HG02981 (cell line): ENCODE results near the gene CD1D.
"Not testable (repeated sequence)": the region's sequence is repeated elsewhere in the genome, so short reads cannot be mapped to it uniquely, and the experiment has no call there.

Experiments
- ATAC-seq: cut with Tn5 transposase; IDR thresholded peaks from one replicate; pipeline ENCODE4 v1.9.1; 2021; ENCODE audit warnings: mild to moderate bottlenecking, moderate library complexity; ENCODE audit not compliant: unreplicated experiment

Gene CD1D

GRCh38 chr1:158175915-158176314 lies 4.8 kb upstream of the CD1D start:
- not testable (repeated sequence) for ATAC-seq

- ATAC-seq: no peak
These were observed 4.3 kb upstream of the CD1D start for GRCh38 chr1:158176399-158176798.

GRCh38 chr1:158176849-158177699 lies 3.6 kb upstream of the CD1D start:
- ATAC-seq: not testable (repeated sequence)

GRCh38 chr1:158177700-158178450 lies 2.8 kb upstream of the CD1D start:
- ATAC-seq: no peak

DNA sequence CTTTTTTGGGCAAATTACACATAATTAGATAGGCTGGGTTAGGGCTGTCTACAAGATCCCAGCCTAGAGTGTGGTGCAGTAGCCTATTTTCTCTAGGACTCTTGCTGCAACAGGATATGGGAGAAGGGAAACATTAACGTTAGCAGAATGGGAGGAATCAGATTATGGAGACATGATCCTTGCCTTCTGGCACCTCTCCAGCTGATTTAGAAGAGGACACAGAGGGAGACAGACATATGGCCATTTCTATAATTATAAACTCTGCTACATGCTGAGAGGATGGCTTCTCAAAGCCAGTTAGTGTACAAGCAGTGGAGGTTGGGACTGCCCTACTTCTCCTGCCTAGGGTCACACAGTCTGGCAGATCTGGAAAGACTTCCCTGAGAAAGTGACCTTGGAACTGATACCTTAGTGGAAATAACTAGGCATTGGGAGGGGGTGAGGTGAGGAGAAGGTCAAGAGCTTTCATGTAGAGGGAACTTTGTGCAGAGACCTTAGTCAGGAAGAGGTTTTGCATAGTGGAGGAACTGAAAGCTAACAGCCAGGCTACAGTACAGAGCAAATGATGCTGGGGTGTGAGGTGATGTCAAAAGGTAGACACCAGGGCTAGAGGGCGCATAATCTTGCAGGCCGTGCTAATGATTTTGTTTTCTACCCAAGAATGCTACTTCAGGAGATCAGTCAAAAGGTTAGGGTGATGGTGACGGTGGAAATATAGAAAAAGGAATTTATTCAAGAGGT lies 1.2 kb upstream of the CD1D start:
- ATAC-seq: peak; percentile 92

- no peak for ATAC-seq
These were observed 855 bp downstream of the CD1D start for GRCh38 chr1:158181577-158181922.

- ATAC-seq: no peak
These were observed 5.1 kb downstream of the CD1D start for GRCh38 chr1:158185770-158186169.

- no peak for ATAC-seq
These were observed 5.5 kb downstream of the CD1D start for GRCh38 chr1:158186180-158186579.

GRCh38 chr1:158188611-158189010 lies 7.9 kb downstream of the CD1D start:
- no peak for ATAC-seq

- ATAC-seq: no peak
These were observed 8.9 kb downstream of the CD1D start for GRCh38 chr1:158189624-158190023.

GRCh38 chr1:158191299-158191698 lies 10.6 kb downstream of the CD1D start:
- ATAC-seq: no peak

- no peak for ATAC-seq
These were observed 15.8 kb downstream of the CD1D start for GRCh38 chr1:158196461-158196860.

- ATAC-seq: no peak
These were observed 19.2 kb downstream of the CD1D start for GRCh38 chr1:158199849-158200248.

- no peak for ATAC-seq
These were observed 19.8 kb downstream of the CD1D start for GRCh38 chr1:158200527-158200926.

GRCh38 chr1:158203693-158204457 lies 23.2 kb downstream of the CD1D start:
- no peak for ATAC-seq

DNA sequence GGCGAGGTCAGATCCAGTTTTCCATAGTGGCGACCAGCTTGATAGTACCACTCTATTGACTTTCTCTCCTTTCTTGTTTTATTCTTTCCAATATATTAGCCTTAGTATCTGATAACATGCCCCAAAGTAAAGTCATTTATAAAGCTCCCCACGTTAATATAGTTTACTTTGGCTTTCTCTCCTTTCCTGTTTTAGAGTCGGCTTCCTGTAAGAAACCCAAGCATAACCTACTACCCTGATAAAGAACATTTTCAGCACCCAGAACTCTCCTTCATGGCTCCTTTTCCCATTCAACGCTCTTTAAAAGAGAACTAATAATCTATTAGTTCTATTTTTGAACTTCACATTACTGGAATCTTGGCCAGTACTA lies 23.7 kb downstream of the CD1D start:
- no peak for ATAC-seq

DNA sequence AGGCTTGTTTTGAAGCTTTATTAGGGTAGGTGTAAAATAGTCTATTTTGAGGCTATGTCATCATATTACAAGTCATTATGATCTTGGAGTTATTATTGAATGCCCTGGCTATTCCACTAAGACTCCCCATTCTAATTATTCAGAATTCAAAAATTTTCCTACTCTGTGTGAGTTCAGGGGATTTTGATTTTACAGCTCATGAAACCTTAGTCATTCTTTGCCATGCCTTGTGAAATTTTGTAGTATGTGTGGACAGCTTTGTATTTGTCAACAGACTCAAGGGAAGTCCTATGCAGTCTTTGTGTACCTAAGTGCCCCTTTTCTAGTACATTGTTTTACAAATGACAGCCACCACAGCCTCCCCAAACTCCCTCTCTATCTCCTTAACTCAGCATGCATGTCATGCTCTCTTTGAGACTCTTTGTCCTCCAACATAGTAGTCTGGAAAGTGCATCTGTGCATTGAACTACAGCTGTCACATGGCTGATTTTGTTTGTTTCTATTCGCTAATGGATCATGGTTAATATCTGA lies 28.0 kb downstream of the CD1D start:
- ATAC-seq: no peak

- no peak for ATAC-seq
These were observed 31.6 kb downstream of the CD1D start for GRCh38 chr1:158212320-158212719.

DNA sequence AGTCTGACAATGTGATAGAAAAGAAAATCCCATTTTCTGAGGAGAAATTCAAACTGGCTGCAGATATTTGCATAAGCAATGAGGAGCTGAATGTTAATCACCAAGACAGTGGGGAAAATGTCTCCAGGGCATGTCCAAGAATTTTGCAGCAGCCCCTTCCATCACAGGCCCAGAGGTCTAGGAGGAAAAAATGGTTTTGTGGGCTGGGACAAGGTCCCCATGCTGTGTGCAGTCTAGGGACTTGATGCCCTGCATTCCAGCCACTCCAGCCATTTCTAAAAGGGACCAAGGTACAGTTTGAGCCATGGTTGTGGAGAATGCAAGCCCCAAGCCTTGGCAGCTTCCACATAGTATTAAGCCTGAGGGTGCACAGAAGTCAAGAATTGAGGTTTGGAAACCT lies 42.8 kb downstream of the CD1D start:
- not testable (repeated sequence) for ATAC-seq

DNA sequence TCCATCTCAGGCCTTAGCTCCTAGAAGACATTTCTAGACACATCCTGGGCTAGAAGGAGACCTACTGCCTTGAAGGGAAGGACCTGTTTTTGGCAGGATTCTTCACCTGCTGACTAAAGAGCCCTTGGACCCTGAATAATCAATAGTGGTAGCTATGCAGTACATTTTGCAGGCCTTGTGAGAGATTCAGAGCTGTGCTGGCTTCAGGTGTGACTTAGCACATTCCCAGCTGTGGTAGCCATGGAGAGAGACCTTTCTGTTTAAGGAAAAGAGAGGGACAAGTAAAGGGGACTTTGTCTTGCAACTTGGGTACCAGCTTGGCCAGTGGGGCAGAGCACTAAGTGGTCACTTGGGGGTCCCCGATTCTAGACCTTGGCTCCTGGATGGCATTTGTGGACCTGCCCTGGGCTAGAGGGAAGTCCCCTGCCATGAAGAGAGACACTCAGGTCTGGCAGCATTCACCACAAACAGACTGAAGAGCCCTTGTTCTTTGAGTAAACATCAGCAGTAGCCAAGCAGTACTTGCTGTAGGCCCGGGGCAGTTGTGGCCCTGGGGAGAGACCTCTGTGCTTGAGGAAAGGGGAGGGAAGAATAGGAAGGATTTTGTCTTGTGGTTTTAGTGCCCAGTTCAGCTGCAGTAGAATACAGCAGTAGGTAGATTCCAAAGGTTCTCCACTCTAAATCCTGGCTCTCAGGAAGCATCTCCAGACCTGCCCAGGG lies 47.4 kb downstream of the CD1D start:
- no peak for ATAC-seq
